ENCODE results near the gene AMFR.
"Not testable (repeated sequence)": the region's sequence is repeated elsewhere in the genome, so short reads cannot be mapped to it uniquely, and the experiment has no call there.

Gene AMFR

GRCh38 chr16:56389554-56389953 is 35.8 kb downstream of the AMFR start:
- no peak for DNase-seq (ENCODE audit: low read depth, low spot score)
- no peak for TF ChIP-seq YY1 (IDR thresholded peaks at IDR 0.05; ENCODE audit: insufficient read depth, insufficient read length)
- H3K4me1 ChIP-seq (ENCODE audit: insufficient read depth, insufficient read length) = no peaks in the 10 kb centered on the region
- no peak overlapping the region for H3K4me3 ChIP-seq (ENCODE audit: insufficient read length, low read depth)
- H3K9ac ChIP-seq (ENCODE audit: insufficient read length, low read depth) = no peak overlapping the region
- H3K27me3 ChIP-seq (ENCODE audit: insufficient read depth, insufficient read length) = no peaks in the 10 kb centered on the region
- peaks cover 18% of the 10 kb centered on the region for H3K9me3 ChIP-seq (ENCODE audit: insufficient read depth, low read length)
- H3K36me3 ChIP-seq (ENCODE audit: insufficient read depth, insufficient read length, low read length) = peaks cover 57% of the 10 kb centered on the region

- DNase-seq (ENCODE audit: low read depth, low spot score) = no peak
- Histone ChIP-seq H3K36me3 (ENCODE audit: insufficient read depth, insufficient read length, low read length) (peaks cover 64% of the 10 kb centered on the region), H3K9ac (ENCODE audit: insufficient read length, low read depth) (no peak overlapping the region), H3K9me3 (ENCODE audit: insufficient read depth, low read length) (peaks cover 18% of the 10 kb centered on the region), H3K4me3 (ENCODE audit: insufficient read length, low read depth) (no peak overlapping the region), H3K4me1 (ENCODE audit: insufficient read depth, insufficient read length) (no peaks in the 10 kb centered on the region), H3K27me3 (ENCODE audit: insufficient read depth, insufficient read length) (no peaks in the 10 kb centered on the region)
- no peak for TF ChIP-seq ZNF274 (IDR thresholded peaks at IDR 0.05; ENCODE audit: low read depth, low read length)
- no peak for TF ChIP-seq YY1 (IDR thresholded peaks at IDR 0.05; ENCODE audit: insufficient read depth, insufficient read length)
- no peak for TF ChIP-seq SUZ12 (IDR thresholded peaks at IDR 0.05; ENCODE audit: extremely low read depth, insufficient read depth, insufficient read length)
These were observed 37.1 kb downstream of the AMFR start for GRCh38 chr16:56388209-56388608.

- Histone ChIP-seq H3K4me1 (ENCODE audit: insufficient read depth, insufficient read length) (no peaks in the 10 kb centered on the region), H3K36me3 (ENCODE audit: insufficient read depth, insufficient read length, low read length) (peaks cover 64% of the 10 kb centered on the region), H3K9ac (ENCODE audit: insufficient read length, low read depth) (no peak overlapping the region), H3K4me3 (ENCODE audit: insufficient read length, low read depth) (no peak overlapping the region), H3K27me3 (ENCODE audit: insufficient read depth, insufficient read length) (no peaks in the 10 kb centered on the region), H3K9me3 (ENCODE audit: insufficient read depth, low read length) (peaks cover 18% of the 10 kb centered on the region)
- TF ChIP-seq ZNF274 (IDR thresholded peaks at IDR 0.05; ENCODE audit: low read depth, low read length) (no peak), SUZ12 (IDR thresholded peaks at IDR 0.05; ENCODE audit: extremely low read depth, insufficient read depth, insufficient read length) (no peak), YY1 (IDR thresholded peaks at IDR 0.05; ENCODE audit: insufficient read depth, insufficient read length) (no peak)
- DNase-seq (ENCODE audit: low read depth, low spot score) = no peak
These were observed 37.9 kb downstream of the AMFR start for GRCh38 chr16:56387396-56387795.

- H3K9ac ChIP-seq (ENCODE audit: insufficient read length, low read depth) = no peak overlapping the region
- H3K36me3 ChIP-seq (ENCODE audit: insufficient read depth, insufficient read length, low read length) = peaks cover 60% of the 10 kb centered on the region
- H3K4me1 ChIP-seq (ENCODE audit: insufficient read depth, insufficient read length) = no peaks in the 10 kb centered on the region
- no peak for DNase-seq (ENCODE audit: low read depth, low spot score)
- TF ChIP-seq SUZ12 (IDR thresholded peaks at IDR 0.05; ENCODE audit: extremely low read depth, insufficient read depth, insufficient read length) (no peak), YY1 (IDR thresholded peaks at IDR 0.05; ENCODE audit: insufficient read depth, insufficient read length) (no peak), ZNF274 (IDR thresholded peaks at IDR 0.05; ENCODE audit: low read depth, low read length) (no peak)
- no peak overlapping the region for H3K4me3 ChIP-seq (ENCODE audit: insufficient read length, low read depth)
- peaks cover 11% of the 10 kb centered on the region; the same call in 1 of the 2 replicates for H3K9me3 ChIP-seq (ENCODE audit: insufficient read depth, low read length)
- no peaks in the 10 kb centered on the region for H3K27me3 ChIP-seq (ENCODE audit: insufficient read depth, insufficient read length)
These were observed 41.1 kb downstream of the AMFR start for GRCh38 chr16:56384074-56384721.

- peaks cover 17% of the 10 kb centered on the region; the same call in 1 of the 2 replicates for H3K9me3 ChIP-seq (ENCODE audit: insufficient read depth, low read length)
- DNase-seq (ENCODE audit: low read depth, low spot score) = no peak
- no peaks in the 10 kb centered on the region for H3K4me1 ChIP-seq (ENCODE audit: insufficient read depth, insufficient read length)
- TF ChIP-seq YY1 (IDR thresholded peaks at IDR 0.05; ENCODE audit: insufficient read depth, insufficient read length) = no peak
- TF ChIP-seq SUZ12 (IDR thresholded peaks at IDR 0.05; ENCODE audit: extremely low read depth, insufficient read depth, insufficient read length) = no peak
- TF ChIP-seq ZNF274 (IDR thresholded peaks at IDR 0.05; ENCODE audit: low read depth, low read length) = no peak
- H3K27me3 ChIP-seq (ENCODE audit: insufficient read depth, insufficient read length) = no peaks in the 10 kb centered on the region
- H3K36me3 ChIP-seq (ENCODE audit: insufficient read depth, insufficient read length, low read length) = peaks cover 53% of the 10 kb centered on the region
- H3K4me3 ChIP-seq (ENCODE audit: insufficient read length, low read depth) = no peak overlapping the region
- no peak overlapping the region for H3K9ac ChIP-seq (ENCODE audit: insufficient read length, low read depth)
These were observed 42.4 kb downstream of the AMFR start for GRCh38 chr16:56382901-56383355.

- TF ChIP-seq ZNF274 (IDR thresholded peaks at IDR 0.05; ENCODE audit: low read depth, low read length) (no peak), YY1 (IDR thresholded peaks at IDR 0.05; ENCODE audit: insufficient read depth, insufficient read length) (no peak), SUZ12 (IDR thresholded peaks at IDR 0.05; ENCODE audit: extremely low read depth, insufficient read depth, insufficient read length) (no peak)
- Histone ChIP-seq H3K4me1 (ENCODE audit: insufficient read depth, insufficient read length) (no peaks in the 10 kb centered on the region), H3K9ac (ENCODE audit: insufficient read length, low read depth) (no peak overlapping the region), H3K36me3 (ENCODE audit: insufficient read depth, insufficient read length, low read length) (peaks cover 49% of the 10 kb centered on the region), H3K4me3 (ENCODE audit: insufficient read length, low read depth) (no peak overlapping the region), H3K9me3 (ENCODE audit: insufficient read depth, low read length) (peaks cover 17% of the 10 kb centered on the region; the same call in 1 of the 2 replicates), H3K27me3 (ENCODE audit: insufficient read depth, insufficient read length) (no peaks in the 10 kb centered on the region)
- DNase-seq (ENCODE audit: low read depth, low spot score) = no peak
These were observed 42.9 kb downstream of the AMFR start for GRCh38 chr16:56382459-56382858.

GRCh38 chr16:56380778-56381485 is 44.4 kb downstream of the AMFR start:
- H3K27me3 ChIP-seq (ENCODE audit: insufficient read depth, insufficient read length); DNase-seq (ENCODE audit: low read depth, low spot score); H3K4me1 ChIP-seq (ENCODE audit: insufficient read depth, insufficient read length); H3K4me3 ChIP-seq (ENCODE audit: insufficient read length, low read depth); H3K9ac ChIP-seq (ENCODE audit: insufficient read length, low read depth): not testable (repeated sequence)
- Histone ChIP-seq H3K36me3 (ENCODE audit: insufficient read depth, insufficient read length, low read length) (peaks cover 44% of the 10 kb centered on the region), H3K9me3 (ENCODE audit: insufficient read depth, low read length) (peaks cover 17% of the 10 kb centered on the region; the same call in 1 of the 2 replicates)

- Histone ChIP-seq H3K36me3 (ENCODE audit: insufficient read depth, insufficient read length, low read length) (peaks cover 25% of the 10 kb centered on the region), H3K9me3 (ENCODE audit: insufficient read depth, low read length) (peaks cover 17% of the 10 kb centered on the region; the same call in 1 of the 2 replicates)
- not testable (repeated sequence) for DNase-seq (ENCODE audit: low read depth, low spot score); H3K4me3 ChIP-seq (ENCODE audit: insufficient read length, low read depth); H3K9ac ChIP-seq (ENCODE audit: insufficient read length, low read depth); H3K4me1 ChIP-seq (ENCODE audit: insufficient read depth, insufficient read length); H3K27me3 ChIP-seq (ENCODE audit: insufficient read depth, insufficient read length)
These were observed 46.3 kb downstream of the AMFR start for GRCh38 chr16:56379044-56379443.

GRCh38 chr16:56375792-56376191 is 49.6 kb downstream of the AMFR start:
- H3K27me3 ChIP-seq (ENCODE audit: insufficient read depth, insufficient read length); H3K4me1 ChIP-seq (ENCODE audit: insufficient read depth, insufficient read length); H3K9ac ChIP-seq (ENCODE audit: insufficient read length, low read depth); H3K4me3 ChIP-seq (ENCODE audit: insufficient read length, low read depth); DNase-seq (ENCODE audit: low read depth, low spot score): not testable (repeated sequence)
- Histone ChIP-seq H3K36me3 (ENCODE audit: insufficient read depth, insufficient read length, low read length) (peaks cover 15% of the 10 kb centered on the region), H3K9me3 (ENCODE audit: insufficient read depth, low read length) (peaks cover 17% of the 10 kb centered on the region; the same call in 1 of the 2 replicates)
